H1 (cell line): ENCODE results near the gene SLX4IP. TPM values are rescaled to one million over a fixed set of nuclear protein-coding genes. Genes with fewer than 3 reads are reported as not detected.
A peak's percentile ranks its signal among the peaks of the same experiment; 100 is the strongest.

Experiments used
- BACH1 ChIP-seq: IDR thresholded peaks from 2 replicates; pipeline ENCODE4 v1.6.1; 2012; ENCODE audit warnings: low read length, improper control_type of control experiment
- CHD7 ChIP-seq: fragments of 300-600 bp; sonication (generic); IDR thresholded peaks from 2 replicates; pipeline ENCODE4 v1.7.1; 2012; ENCODE audit warnings: low read length, moderate library complexity, mild to moderate bottlenecking, inconsistent platforms; ENCODE audit not compliant: insufficient replicate concordance
- E2F6 ChIP-seq: IDR thresholded peaks from 2 replicates; pipeline ENCODE4 v1.6.1; 2012; ENCODE audit warnings: inconsistent platforms
- HDAC2 ChIP-seq, 2 experiments: fragments of 300-600 bp in 1 of 2; sonication (generic) in 1 of 2; IDR thresholded peaks; 2 replicates each; pipeline ENCODE4 v1.6.1; 2011 to 2012; ENCODE audit warnings: low read depth in 2 of 2, low read length in 2 of 2, mild to moderate bottlenecking in 2 of 2, moderate library complexity in 2 of 2, borderline replicate concordance in 1 of 2, inconsistent platforms in 1 of 2
- MAX ChIP-seq: IDR thresholded peaks from 2 replicates; pipeline ENCODE4 v1.6.1; 2012; ENCODE audit warnings: inconsistent platforms
- RFX5 ChIP-seq: IDR thresholded peaks from 2 replicates; pipeline ENCODE4 v1.6.1; 2011; ENCODE audit warnings: low read depth, low read length, improper control_type of control experiment, borderline replicate concordance
- polyA plus RNA-seq, 7 experiments: library from polyadenylated mRNA; depleted of rRNA in 3 of 7; stranded (reverse) in 5 of 7; unstranded in 2 of 7; fragments of >200 nt in 5 of 7; fragments of 200-250 nt in 2 of 7; gene quantifications; 1 replicate in 5 of 7; 2 replicates in 1 of 7; 4 replicates in 1 of 7; pipeline versions ENCODE4 v1.2.1 to v1.2.3, GENCODE V29; 2011 to 2013; ENCODE audit warnings: missing spikeins in 2 of 7, mixed read lengths in 2 of 7
- total RNA-seq: library from RNA; stranded (reverse); fragmentation: NEBNext Ultra II Directional; extraction: Animal tissue kit (Norgen Biotek cat#: 25700); gene quantifications from 2 replicates; pipeline ENCODE4 v1.2.1, GENCODE V29; 2021

Gene SLX4IP
- total and polyA plus RNA-seq, 2 of the 8 experiments (the other 6 are each of a cell fraction or from before 2014, with no cell fraction given) = 2.4 to 8.7 TPM

GRCh38 chr20:10492844-10493243 is 57.7 kb downstream of the SLX4IP start (continued):
- TF ChIP-seq CHD7 (no peak), RFX5 (no peak), E2F6 (no peak), BACH1 (no peak), HDAC2 (IDR thresholded peaks at IDR 0.05; ENCODE audit: borderline replicate concordance in 1 of 2, low read depth in 2 of 2, low read length in 2 of 2) (peak in 1 of 2 experiments; percentile 44; a peak in 1 of 4 replicates), MAX (no peak)
